Heart left ventricle (tissue), 16 donors: ENCODE measurements around the gene B3GALT5. TPM values are rescaled to one million over a fixed set of nuclear protein-coding genes. Genes with fewer than 3 reads are reported as not detected.
"Not testable (repeated sequence)": the region's sequence is repeated elsewhere in the genome, so short reads cannot be mapped to it uniquely, and the experiment has no call there.

Experiments used
- ATAC-seq, 4 donors: fragments of 200-7000 bp; cut with Tn5 transposase; one replicate each; pipeline ENCODE4 v1.9.1; 2020 to 2022; ENCODE audit warnings: moderate library complexity in 4 of 4, mild to moderate bottlenecking in 3 of 4, moderate number of reproducible peaks in 1 of 4
- DNase-seq, 5 donors: peaks; one replicate each; pipeline ENCODE4 v3.0.0-alpha.2; 2020
- H3K27ac ChIP-seq, 12 donors: fragments of 200-600 bp; sonication (generic) in 4 of 12; one replicate each; pipeline versions ENCODE4 v1.5.0 to v1.8.0; 2016 to 2022; ENCODE audit warnings: mild to moderate bottlenecking in 2 of 12
- H3K27me3 ChIP-seq, 9 donors: fragments of 200-600 bp; sonication (generic) in 2 of 9; one replicate each; pipeline versions ENCODE4 v1.5.1 to v1.8.0; 2016 to 2022; ENCODE audit warnings: mild to moderate bottlenecking in 3 of 9
- H3K36me3 ChIP-seq, 9 donors: fragments of 200-600 bp; sonication (generic) in 2 of 9; one replicate each; pipeline versions ENCODE4 v1.5.0 to v1.8.0; 2018 to 2022; ENCODE audit warnings: mild to moderate bottlenecking in 2 of 9
- H3K4me1 ChIP-seq, 12 donors: fragments of 200-600 bp; sonication (generic) in 4 of 12; one replicate each; pipeline versions ENCODE4 v1.5.0 to v1.8.0; 2016 to 2022; ENCODE audit warnings: mild to moderate bottlenecking in 3 of 12
- H3K4me3 ChIP-seq, 12 donors: fragments of 200-600 bp; sonication (generic) in 4 of 12; one replicate each; pipeline versions ENCODE4 v1.5.0 to v1.8.0; 2017 to 2022; ENCODE audit warnings: mild to moderate bottlenecking in 9 of 12, moderate library complexity in 4 of 12
- H3K9me3 ChIP-seq, 12 donors: fragments of 200-600 bp; sonication (generic) in 4 of 12; one replicate each; pipeline versions ENCODE4 v1.5.0 to v1.8.0; 2016 to 2022; ENCODE audit warnings: mild to moderate bottlenecking in 1 of 12
- CTCF ChIP-seq, 12 donors: fragments of 200-600 bp; sonication (generic) in 4 of 12; IDR thresholded peaks; one replicate each; pipeline versions ENCODE4 v1.5.0 to v1.8.0; 2018 to 2022; ENCODE audit warnings: antibody characterized with exemption in 12 of 12, mild to moderate bottlenecking in 5 of 12
- POLR2A ChIP-seq, 2 donors: fragments of 450-650 bp; IDR thresholded peaks; one replicate each; pipeline ENCODE4 v1.6.1; 2017; ENCODE audit warnings: antibody characterized with exemption in 2 of 2, mild to moderate bottlenecking in 2 of 2, moderate library complexity in 2 of 2
- WGBS, 4 donors: extraction: QIAGEN DNeasy Blood & Tissue Kit in 2 of 4; methylation state at CpG; one replicate each; pipeline versions ENCODE4 v1.1.5 to v1.1.7; 2013 to 2018; 5-methylcytosine and 5-hydroxymethylcytosine counted together
- intact Hi-C, 10 donors: fragments of 100-400 bp; cut with DNase I; formaldehyde crosslinking; loops; one replicate each; pipeline versions ENCODE4 v1.11.1 to v1.14.2; 2022
- polyA plus RNA-seq, 2 donors: library from polyadenylated mRNA; stranded (reverse); fragments of 200-250 nt; gene quantifications; one replicate each; pipeline ENCODE4 v1.2.3, GENCODE V29; 2013
- total RNA-seq, 9 donors: library from RNA; depleted of rRNA in 2 of 9; stranded (reverse); fragments of >200 nt in 2 of 9; fragmentation: NEBNext Ultra II Directional in 3 of 9; extraction: Animal tissue kit (Norgen Biotek cat#: 25700) in 3 of 9; gene quantifications; one replicate each; pipeline versions ENCODE4 v1.1.0 to v1.2.4, GENCODE V29; 2016 to 2023
- donor health status: ischemic (EF 13 %, LVEDD 7.1; RV severe dilation, severe dysfunction).
- donor health status: healthy with polysubstance abuse.
- donor health status: DM: no; HTN: yes; CAD: no.
- donor health status: DM: no; HTN: no; CAD: no.
- donor health status: ischemic (EF 25% LVEDD 6.9; RV normal size, moderate dysfunction).
- donor health status: ischemic (EF 25% LVEDD 5.7; RV mildly dilated, moderate dysfunction).
- donor health status: healthy.
- donor health status: DM: yes; HTN: yes; CAD: no.
- donor health status: ischemic (EF 35%, LVEDD 5.7; RV mildly dilated, moderate dysfunction).
- donor health status: nonischemic (EF 11% LVEDD 7.7; RV severe dilation, severe dysfunction).
- donor health status: DM: yes; HTN: yes; CAD: no.
- donor health status: PGD.
- donor health status: ischemic (EF 29% LVEDD 5.4; RV normal size, mild dysfunction).
- donor health status: nonischemic (EF 23%, LVEDD 6.1; RV moderate dilation, normal function).

B3GALT5 gene
- total and polyA plus RNA-seq, 11 donors, result 0.01 to 0.71 (median 0.07) TPM; not detected in 2

- 94 to 97% (median 96%) methylated on average over 5 of the region's 5 CpGs for WGBS, 4 donors
- intact Hi-C loops, result no loop called here
- H3K27ac ChIP-seq, result no peak overlapping the region
- DNase-seq, result no peak
- TF ChIP-seq CTCF (IDR thresholded peaks at IDR 0.05), result no peak
- H3K9me3 ChIP-seq, result peaks cover 0 to 8% (median 0%) of the 10 kb centered on the region in 12 donors
- H3K4me1 ChIP-seq, result peaks cover 0 to 5% (median 0%) of the 10 kb centered on the region in 12 donors
- ATAC-seq, result no peak
- H3K4me3 ChIP-seq, result no peak overlapping the region
- H3K27me3 ChIP-seq, result no peaks in the 10 kb centered on the region
- H3K36me3 ChIP-seq, result no peaks in the 10 kb centered on the region
These were observed 73.3 kb downstream of the B3GALT5 start for GRCh38 chr21:39685991-39686390.

- intact Hi-C loops, result no loop called here
- TF ChIP-seq POLR2A (IDR thresholded peaks at IDR 0.05), result no peak
- no peak for TF ChIP-seq CTCF (IDR thresholded peaks at IDR 0.05)
- Histone ChIP-seq H3K36me3 (no peaks in the 10 kb centered on the region), H3K9me3 (peaks cover 0 to 8% (median 0%) of the 10 kb centered on the region in 12 donors), H3K4me3 (no peak overlapping the region), H3K27me3 (no peaks in the 10 kb centered on the region), H3K4me1 (peaks cover 0 to 5% (median 0%) of the 10 kb centered on the region in 12 donors), H3K27ac (no peak overlapping the region)
- DNase-seq, result no peak
- no peak for ATAC-seq
- 86 to 88% (median 87%) methylated on average over 15 of the region's 15 CpGs for WGBS, 4 donors
These were observed 74.1 kb downstream of the B3GALT5 start for GRCh38 chr21:39686646-39687468.

GRCh38 chr21:39688010-39688409 lies 75.3 kb downstream of the B3GALT5 start:
- Histone ChIP-seq H3K36me3 (no peaks in the 10 kb centered on the region), H3K4me3 (no peak overlapping the region), H3K4me1 (peaks cover 0 to 5% (median 0%) of the 10 kb centered on the region in 12 donors), H3K9me3 (peaks cover 0 to 8% (median 0%) of the 10 kb centered on the region in 12 donors), H3K27me3 (no peaks in the 10 kb centered on the region), H3K27ac (no peak overlapping the region)
- DNase-seq (no peak), ATAC-seq (no peak)
- TF ChIP-seq CTCF (IDR thresholded peaks at IDR 0.05), result no peak
- TF ChIP-seq POLR2A (IDR thresholded peaks at IDR 0.05), result no peak
- intact Hi-C loops, result no loop called here
- 75 to 79% (median 77%) methylated on average over 1 of the region's 1 CpG for WGBS, 4 donors

- WGBS, 4 donors, result 83 to 87% (median 86%) methylated on average over 1 of the region's 1 CpG
- H3K27me3 ChIP-seq, H3K4me3 ChIP-seq, ATAC-seq, H3K27ac ChIP-seq, H3K36me3 ChIP-seq, H3K9me3 ChIP-seq, DNase-seq, H3K4me1 ChIP-seq, intact Hi-C loops: not testable (repeated sequence)
These were observed 77.1 kb downstream of the B3GALT5 start for GRCh38 chr21:39689860-39690259.
